Lung (tissue), 13 donors: ENCODE measurements around the gene SLC25A14. TPM values are rescaled to one million over a fixed set of nuclear protein-coding genes. Genes with fewer than 3 reads are reported as not detected.

ENCODE experiments used
- ATAC-seq: fragments of 200-7000 bp; cut with Tn5 transposase; one replicate; pipeline ENCODE4 v1.9.1; 2020; ENCODE audit warnings: moderate number of reproducible peaks; ENCODE audit not compliant: insufficient read depth, low FRiP score
- DNase-seq, 3 donors: peaks; one replicate each; pipeline ENCODE4 v3.0.0-alpha.2; 2013 to 2017
- H3K27ac ChIP-seq, 2 donors: one replicate each; pipeline ENCODE4 v1.5.1; 2013; ENCODE audit warnings: mild to moderate bottlenecking in 2 of 2, moderate library complexity in 2 of 2, control low read depth in 1 of 2, inconsistent platforms in 1 of 2, low read depth in 1 of 2, low read length in 1 of 2
- H3K27me3 ChIP-seq, 3 donors: one replicate each; pipeline ENCODE4 v1.5.1; 2013; ENCODE audit warnings: low read length in 2 of 3; ENCODE audit not compliant: control insufficient read depth in 3 of 3, insufficient read depth in 3 of 3
- H3K36me3 ChIP-seq, 4 donors: one replicate each; pipeline ENCODE4 v1.5.1; 2013; ENCODE audit warnings: low read length in 4 of 4, mild to moderate bottlenecking in 1 of 4, moderate library complexity in 1 of 4; ENCODE audit not compliant: control insufficient read depth in 4 of 4, insufficient read depth in 4 of 4
- H3K4me1 ChIP-seq, 5 donors: one replicate each; pipeline ENCODE4 v1.5.1; 2013; ENCODE audit warnings: low read length in 5 of 5, mild to moderate bottlenecking in 2 of 5, moderate library complexity in 1 of 5; ENCODE audit not compliant: control insufficient read depth in 5 of 5, insufficient read depth in 5 of 5
- H3K4me3 ChIP-seq: one replicate; pipeline ENCODE4 v1.5.1; 2013; ENCODE audit warnings: mild to moderate bottlenecking, control low read depth, moderate library complexity
- H3K9ac ChIP-seq, 2 donors: one replicate each; pipeline ENCODE4 v1.5.1; 2013; ENCODE audit warnings: low read length in 2 of 2, control low read depth in 1 of 2; ENCODE audit not compliant: insufficient read depth in 1 of 2
- H3K9me3 ChIP-seq, 4 donors: one replicate each; pipeline ENCODE4 v1.5.1; 2013; ENCODE audit warnings: low read length in 3 of 4, mild to moderate bottlenecking in 1 of 4, moderate library complexity in 1 of 4; ENCODE audit not compliant: control insufficient read depth in 4 of 4, insufficient read depth in 3 of 4
- WGBS, 2 donors: extraction: QIAGEN DNeasy Blood & Tissue Kit; methylation state at CpG; one replicate each; pipeline ENCODE4 v1.1.7; 2013; 5-methylcytosine and 5-hydroxymethylcytosine counted together
- polyA plus RNA-seq, 2 donors: library from polyadenylated mRNA; stranded (reverse); fragments of 200-250 nt; gene quantifications; one replicate each; pipeline ENCODE4 v1.2.1, GENCODE V29; 2013
- small RNA-seq: library from RNA; depleted of rRNA; stranded (forward); fragments of <200 nt; gene quantifications from one replicate; pipeline ENCODE3, GENCODE V24; 2014; ENCODE audit warnings: low replicate concordance
- total RNA-seq, 2 donors: library from RNA; depleted of rRNA in 1 of 2; stranded (reverse); fragments of >200 nt in 1 of 2; gene quantifications; one replicate each; pipeline ENCODE4 v1.2.1, GENCODE V29; 2014 to 2021
- TF ChIP-seq, protein P1 (sequence below): IDR thresholded peaks from 2 replicates; pipeline ENCODE4 v1.5.1; 2012; ENCODE audit warnings: mild to moderate bottlenecking; ENCODE audit errors: control extremely low read depth, extremely low read depth
- donor health status: control.
- donor health status: control.
- donor health status: Bipolar disorder and iron deficiency.
- donor health status: healthy.
- donor health status: DM: yes; HTN: yes; CAD: no.

Gene SLC25A14
- total and polyA plus RNA-seq, 4 donors = 8.7 to 25.5 (median 14.9) TPM

DNA sequence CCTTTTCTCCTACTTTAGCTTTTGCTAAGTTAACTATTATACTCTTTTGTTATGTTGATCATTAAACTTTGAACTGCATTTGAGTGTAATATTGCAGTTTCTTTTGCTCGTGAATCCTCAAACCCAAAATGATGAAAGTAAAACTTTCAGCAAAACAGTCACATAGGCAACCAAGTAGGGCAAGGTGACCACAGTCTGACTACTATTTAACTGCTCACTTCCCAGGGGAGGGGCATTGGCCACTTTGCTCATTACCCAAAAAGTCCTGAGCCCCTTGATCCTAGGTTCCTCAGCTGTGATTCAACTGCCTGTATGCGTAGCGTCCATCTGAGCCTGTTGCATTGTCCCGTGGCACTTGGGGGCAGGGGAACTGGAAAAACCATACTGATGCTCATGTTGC, 79.0 kb downstream of the SLC25A14 start:
- peaks cover 0 to 3% (median 0%) of the 10 kb centered on the region in 4 donors for H3K36me3 ChIP-seq
- H3K27ac ChIP-seq = no peak overlapping the region
- TF ChIP-seq, protein P1, sequence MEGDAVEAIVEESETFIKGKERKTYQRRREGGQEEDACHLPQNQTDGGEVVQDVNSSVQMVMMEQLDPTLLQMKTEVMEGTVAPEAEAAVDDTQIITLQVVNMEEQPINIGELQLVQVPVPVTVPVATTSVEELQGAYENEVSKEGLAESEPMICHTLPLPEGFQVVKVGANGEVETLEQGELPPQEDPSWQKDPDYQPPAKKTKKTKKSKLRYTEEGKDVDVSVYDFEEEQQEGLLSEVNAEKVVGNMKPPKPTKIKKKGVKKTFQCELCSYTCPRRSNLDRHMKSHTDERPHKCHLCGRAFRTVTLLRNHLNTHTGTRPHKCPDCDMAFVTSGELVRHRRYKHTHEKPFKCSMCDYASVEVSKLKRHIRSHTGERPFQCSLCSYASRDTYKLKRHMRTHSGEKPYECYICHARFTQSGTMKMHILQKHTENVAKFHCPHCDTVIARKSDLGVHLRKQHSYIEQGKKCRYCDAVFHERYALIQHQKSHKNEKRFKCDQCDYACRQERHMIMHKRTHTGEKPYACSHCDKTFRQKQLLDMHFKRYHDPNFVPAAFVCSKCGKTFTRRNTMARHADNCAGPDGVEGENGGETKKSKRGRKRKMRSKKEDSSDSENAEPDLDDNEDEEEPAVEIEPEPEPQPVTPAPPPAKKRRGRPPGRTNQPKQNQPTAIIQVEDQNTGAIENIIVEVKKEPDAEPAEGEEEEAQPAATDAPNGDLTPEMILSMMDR = no peak
- H3K9me3 ChIP-seq = no peaks in the 10 kb centered on the region
- DNase-seq (no peak), ATAC-seq (no peak)
- H3K9ac ChIP-seq = no peak overlapping the region
- 77 to 90% methylated on average over 4 of the region's 4 CpGs for WGBS, 2 donors
- no peak overlapping the region for H3K4me3 ChIP-seq
- H3K27me3 ChIP-seq = no peaks in the 10 kb centered on the region
- no peaks in the 10 kb centered on the region for H3K4me1 ChIP-seq

DNA sequence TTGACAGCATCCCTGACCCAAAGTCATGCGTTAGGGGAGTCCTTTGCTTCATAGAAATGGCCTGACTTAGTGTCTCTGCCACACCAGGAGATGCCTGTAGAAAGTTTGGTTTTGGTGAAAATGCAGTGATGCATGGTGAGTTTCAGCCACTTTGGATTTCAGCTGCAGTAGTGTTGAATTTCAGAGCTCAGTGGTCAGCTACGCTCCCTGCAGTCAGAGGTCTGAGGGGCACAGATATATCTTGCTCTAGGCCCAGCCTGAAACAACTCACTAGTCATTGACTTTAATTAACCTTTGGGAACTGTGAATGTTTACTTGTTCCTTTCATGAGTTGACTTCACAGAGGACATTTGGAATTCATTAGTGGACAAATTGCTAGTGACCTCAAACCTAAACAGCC, 79.5 kb downstream of the SLC25A14 start:
- H3K27ac ChIP-seq = no peak overlapping the region
- DNase-seq (no peak), ATAC-seq (no peak)
- TF ChIP-seq, protein P1 = no peak
- peaks cover 0 to 3% (median 0%) of the 10 kb centered on the region in 4 donors for H3K36me3 ChIP-seq
- no peak overlapping the region for H3K4me3 ChIP-seq
- no peaks in the 10 kb centered on the region for H3K9me3 ChIP-seq
- H3K27me3 ChIP-seq = no peaks in the 10 kb centered on the region
- H3K4me1 ChIP-seq = no peaks in the 10 kb centered on the region
- H3K9ac ChIP-seq = no peak overlapping the region
- 65 to 93% methylated on average over 2 of the region's 2 CpGs for WGBS, 2 donors

Small RNA genes lying within 50 kb of the gene (small RNA-seq; reads per million reads assigned to genes)
- gene AL035423.1 (not detected), gene RNU6-1130P (not detected)

Other genes starting within 250 kb of the SLC25A14 start
- gene ELF4, start 229.4 kb upstream of the SLC25A14 start, total RNA-seq = 10 to 100 TPM; 12.6 to 20.2 TPM
- gene ELF4, start 229.4 kb upstream of the SLC25A14 start, polyA plus RNA-seq = 10 to 100 TPM in 1 of 2 donors, 1 to 10 TPM in 1; 5.9 to 24.5 TPM
- gene AIFM1, start 174.1 kb upstream of the SLC25A14 start, total RNA-seq = 10 to 100 TPM; 14.4 to 35.8 TPM
- gene AIFM1, start 174.1 kb upstream of the SLC25A14 start, polyA plus RNA-seq = 10 to 100 TPM; 27.8 to 34.6 TPM
- 1 to 10 TPM in 1 of 2 donors, under 1 TPM in 1; 0.67 to 2.0 TPM for gene RAB33A, start 168.0 kb upstream of the SLC25A14 start, total RNA-seq
- 10 to 100 TPM in 1 of 2 donors, under 1 TPM in 1; 0.37 to 10.0 TPM for gene RAB33A, start 168.0 kb upstream of the SLC25A14 start, polyA plus RNA-seq
- 1 to 10 TPM; 3.4 to 7.3 TPM for gene ZNF280C, start 71.0 kb upstream of the SLC25A14 start, total RNA-seq
- 1 to 10 TPM; 1.2 to 1.7 TPM for gene ZNF280C, start 71.0 kb upstream of the SLC25A14 start, polyA plus RNA-seq
- not detected for gene GPR119, start 45.8 kb downstream of the SLC25A14 start, total RNA-seq
- not detected for gene GPR119, start 45.8 kb downstream of the SLC25A14 start, polyA plus RNA-seq
- 10 to 100 TPM; 15.0 to 19.7 TPM for gene RBMX2, start 62.1 kb downstream of the SLC25A14 start, total RNA-seq
- gene RBMX2, start 62.1 kb downstream of the SLC25A14 start, polyA plus RNA-seq = 10 to 100 TPM; 12.1 to 18.3 TPM